HCT116 (cell line): Measurements from ENCODE around the gene MTHFD2L. TPM values are rescaled to one million over a fixed set of nuclear protein-coding genes. Genes with fewer than 3 reads are reported as not detected.
A peak's percentile ranks its signal among the peaks of the same experiment; 100 is the strongest.

Experiments
- ATAC-seq: fragments of 200-7000 bp; cut with Tn5 transposase; 2 replicates; pipeline ENCODE4 v1.9.1; 2020; ENCODE audit warnings: mild to moderate bottlenecking, moderate library complexity
- BruUV-seq: library from RNA; stranded (reverse); fragments of 400-500 nt; replicated peaks from 2 replicates; lab custom pipeline; 2021; lab: Mats Ljungman, UMichigan
- CTCF ChIA-PET: fragments of 300-600 bp; sonication (Branson Sonifier 250); formaldehyde crosslinking; loops from one replicate; lab custom pipeline; 2021; ENCODE audit warnings: antibody characterized with exemption; lab: Charles Lee
- POLR2A ChIA-PET: fragments of 300-600, 350-600 bp; sonication (Branson Sonifier 250); formaldehyde crosslinking; loops from one replicate; lab custom pipeline; 2021; ENCODE audit warnings: antibody characterized with exemption; lab: Charles Lee
- RAD21 ChIA-PET, 2 experiments: fragments of 300-600 bp; sonication (Branson Sonifier 250); formaldehyde crosslinking; loops; one replicate each; lab custom pipeline; 2023; ENCODE audit warnings: low total read pairs in 2 of 2; ENCODE audit not compliant: uncharacterized antibody in 2 of 2, unreplicated experiment in 2 of 2, low non-redundant PET in 1 of 2; lab: Charles Lee
- DNase-seq: peaks from one replicate; pipeline ENCODE4 v3.0.0-alpha.2; 2010; ENCODE audit warnings: low read depth, low spot score
- H2AFZ ChIP-seq: fragments of 200-600 bp; shearing (Covaris generic), sonication (generic); 2 replicates; pipeline ENCODE4 v1.6.1; 2017; ENCODE audit warnings: low read depth, mixed run types, mixed read lengths, antibody characterized with exemption, low read length; ENCODE audit not compliant: poor library complexity, severe bottlenecking
- H3K27ac ChIP-seq: 2 replicates; pipeline ENCODE4 v1.5.1; 2012; ENCODE audit warnings: low read depth, low read length
- H3K27me3 ChIP-seq: fragments of 200-600 bp; sonication (generic); 2 replicates; pipeline ENCODE4 v1.6.1; 2016; ENCODE audit warnings: mixed run types, low read length, mixed read lengths; ENCODE audit not compliant: insufficient read depth
- H3K36me3 ChIP-seq, 2 experiments: fragments of 200-500 bp in 1 of 2; fragments of 200-600 bp in 1 of 2; sonication (Bioruptor generic) in 1 of 2; sonication (generic) in 1 of 2; 2 replicates each; pipeline versions ENCODE4 v1.5.1 to v1.6.1; 2014 to 2016; ENCODE audit warnings: low read length in 2 of 2, inconsistent platforms in 1 of 2, mixed read lengths in 1 of 2, mixed run types in 1 of 2; ENCODE audit not compliant: insufficient read depth in 2 of 2, control insufficient read depth in 1 of 2
- H3K4me1 ChIP-seq, 2 experiments: fragments of 200-600 bp in 1 of 2; sonication (generic) in 1 of 2; 2 replicates each; pipeline versions ENCODE4 v1.5.1 to v1.6.1; 2012 to 2017; ENCODE audit warnings: low read length in 2 of 2, inconsistent platforms in 1 of 2, mild to moderate bottlenecking in 1 of 2, mixed read lengths in 1 of 2, mixed run types in 1 of 2, moderate library complexity in 1 of 2; ENCODE audit not compliant: insufficient read depth in 2 of 2, control insufficient read depth in 1 of 2
- H3K4me2 ChIP-seq: fragments of 200-600 bp; sonication (generic); 2 replicates; pipeline ENCODE4 v1.6.1; 2017; ENCODE audit warnings: mixed run types, low read length, mixed read lengths
- H3K4me3 ChIP-seq, 2 experiments: fragments of 200-600 bp in 1 of 2; sonication (generic) in 1 of 2; replicated peaks in 1 of 2; 2 replicates each; pipeline ENCODE4 v1.5.1; 2011 to 2016; ENCODE audit warnings: low read length in 2 of 2, control low read depth in 1 of 2, low read depth in 1 of 2, mild to moderate bottlenecking in 1 of 2, mixed read lengths in 1 of 2, mixed run types in 1 of 2
- H3K79me2 ChIP-seq: fragments of 200-600 bp; sonication (generic); 2 replicates; pipeline ENCODE4 v1.6.1; 2017; ENCODE audit warnings: mild to moderate bottlenecking, mixed run types, low read length, moderate library complexity, mixed read lengths; ENCODE audit not compliant: insufficient read depth
- H3K9ac ChIP-seq: fragments of 200-600 bp; sonication (generic); 2 replicates; pipeline ENCODE4 v1.6.1; 2016; ENCODE audit warnings: low read length, mixed read lengths
- H3K9me2 ChIP-seq: fragments of 200-600 bp; sonication (generic), shearing (Covaris generic); 2 replicates; pipeline ENCODE4 v1.6.1; 2017; ENCODE audit warnings: mixed run types, mild to moderate bottlenecking, moderate library complexity; ENCODE audit not compliant: insufficient read depth
- H3K9me3 ChIP-seq, 2 experiments: fragments of 200-500 bp in 1 of 2; fragments of 200-600 bp in 1 of 2; sonication (Bioruptor generic) in 1 of 2; sonication (generic) in 1 of 2; 2 replicates each; pipeline ENCODE4 v1.6.1; 2014 to 2017; ENCODE audit warnings: low read length in 2 of 2, mixed read lengths in 2 of 2, inconsistent platforms in 1 of 2, low read depth in 1 of 2, mild to moderate bottlenecking in 1 of 2, mixed run types in 1 of 2, moderate library complexity in 1 of 2; ENCODE audit not compliant: control insufficient read depth in 1 of 2, insufficient read depth in 1 of 2
- H4K20me1 ChIP-seq: fragments of 200-600 bp; sonication (generic), shearing (Covaris generic); 2 replicates; pipeline ENCODE4 v1.6.1; 2017; ENCODE audit warnings: mixed run types, mild to moderate bottlenecking, moderate library complexity; ENCODE audit not compliant: insufficient read depth
- CTCF ChIP-seq, 3 experiments: fragments of 200-600 bp in 1 of 3; sonication (generic) in 1 of 3; IDR thresholded peaks in 2 of 3; conservative IDR thresholded peaks in 1 of 3; 2 replicates each; pipeline ENCODE4 v1.5.1; 2012 to 2017; ENCODE audit warnings: low read depth in 2 of 3, low read length in 2 of 3, antibody characterized with exemption in 1 of 3, borderline replicate concordance in 1 of 3, control low read depth in 1 of 3, mild to moderate bottlenecking in 1 of 3, mixed read lengths in 1 of 3, mixed run types in 1 of 3, moderate library complexity in 1 of 3; ENCODE audit not compliant: insufficient read depth in 1 of 3
- JUND ChIP-seq: IDR thresholded peaks from 2 replicates; pipeline ENCODE4 v1.6.1; 2012
- MAX ChIP-seq: IDR thresholded peaks from 2 replicates; pipeline ENCODE4 v1.6.1; 2012
- REST ChIP-seq: IDR thresholded peaks from 2 replicates; pipeline ENCODE4 v1.6.1; 2012; ENCODE audit warnings: low read depth
- SIN3A ChIP-seq: IDR thresholded peaks from 2 replicates; pipeline ENCODE4 v1.6.1; 2012; ENCODE audit warnings: low read depth
- YY1 ChIP-seq: IDR thresholded peaks from 2 replicates; pipeline ENCODE4 v1.6.1; 2011; ENCODE audit warnings: low read length, low read depth, moderate library complexity, mild to moderate bottlenecking; ENCODE audit not compliant: insufficient replicate concordance; ENCODE audit errors: extremely low read depth
- ZBTB33 ChIP-seq: IDR thresholded peaks from 2 replicates; pipeline ENCODE4 v1.6.1; 2011; ENCODE audit warnings: mild to moderate bottlenecking, low read length, moderate library complexity; ENCODE audit not compliant: insufficient replicate concordance; ENCODE audit errors: extremely low read depth
- ZFX ChIP-seq: fragments of 450-650 bp; IDR thresholded peaks from 2 replicates; pipeline ENCODE4 v1.6.1; 2017
- intact Hi-C: fragments of 100-400 bp; cut with micrococcal nuclease; formaldehyde crosslinking; loops from 2 replicates; pipeline ENCODE4 v1.10.0; 2022
- total RNA-seq: library from RNA; stranded (reverse); gene quantifications from one replicate; pipeline ENCODE4 v1.2.1, GENCODE V29; 2021; ENCODE audit not compliant: unreplicated experiment

MTHFD2L gene
- total RNA-seq, 1 experiment from 2014 or later = 15.0 TPM

GRCh38 chr4:74118600-74119338 is 39.1 kb upstream of the MTHFD2L start:
- POLR2A ChIA-PET = interaction anchor here (1.6 kb wide), 1 partner anchor 10 kb away, joined by 3 read pairs; no protein-coding TSS in a partner anchor
- intact Hi-C loops = no loop called here

More at GRCh38 chr4:74118600-74119338, 39.1 kb upstream of the MTHFD2L start:
- CTCF ChIA-PET = interaction anchor here (2.3 kb wide), 1 partner anchor 16 kb away, joined by 8 read pairs; no protein-coding TSS in a partner anchor
- BruUV-seq = no TSS peak
- H3K27ac ChIP-seq = no peak overlapping the region
- H3K4me1 ChIP-seq = peaks cover 8 to 24% of the 10 kb centered on the region in 2 experiments; a peak in 3 of 4 replicates
- no peak overlapping the region for H3K9ac ChIP-seq
- H3K4me3 ChIP-seq = no peak overlapping the region
- no peak for TF ChIP-seq ZBTB33
- TF ChIP-seq SIN3A = no peak
- TF ChIP-seq YY1 = no peak
- no peak for TF ChIP-seq MAX
- no peak for TF ChIP-seq REST
- TF ChIP-seq ZFX = no peak
- TF ChIP-seq JUND = no peak
- no peak for TF ChIP-seq CTCF (IDR thresholded peaks at IDR 0.05 in 2 of 3, conservative IDR thresholded peaks at IDR 0.05 in 1 of 3; ENCODE audit: borderline replicate concordance in 1 of 3, insufficient read depth in 1 of 3, low read depth in 2 of 3, low read length in 2 of 3)
- RAD21 ChIA-PET = no interaction called here
- no peaks in the 10 kb centered on the region for H3K9me3 ChIP-seq
- ATAC-seq (no peak), DNase-seq (no peak)
- H3K27me3 ChIP-seq = no peaks in the 10 kb centered on the region
- no peaks in the 10 kb centered on the region for H3K36me3 ChIP-seq
- no peak overlapping the region for H3K4me2 ChIP-seq
- no peaks in the 10 kb centered on the region for H3K79me2 ChIP-seq
- H3K9me2 ChIP-seq = no peaks in the 10 kb centered on the region
- H2AFZ ChIP-seq = peak overlapping the region; percentile 94
- H4K20me1 ChIP-seq = no peaks in the 10 kb centered on the region
